Skeletal muscle satellite cell (primary cell): Measurements from ENCODE around the gene SH3BP1.

Experiments
- H3K27me3 ChIP-seq: 2 replicates; pipeline ENCODE4 v1.7.0; 2013; ENCODE audit warnings: low read length; ENCODE audit not compliant: control insufficient read depth, insufficient read depth
- H3K36me3 ChIP-seq: 2 replicates; pipeline ENCODE4 v1.7.0; 2013; ENCODE audit warnings: mild to moderate bottlenecking, control low read depth, low read length; ENCODE audit not compliant: insufficient read depth
- H3K4me1 ChIP-seq: 2 replicates; pipeline ENCODE4 v1.7.0; 2013; ENCODE audit warnings: low read length; ENCODE audit not compliant: control insufficient read depth, insufficient read depth
- H3K4me2 ChIP-seq: 2 replicates; pipeline ENCODE4 v1.7.0; 2013; ENCODE audit warnings: mild to moderate bottlenecking, low read length
- H3K4me3 ChIP-seq: 2 replicates; pipeline ENCODE4 v1.7.0; 2013; ENCODE audit warnings: low read length
- H3K9ac ChIP-seq: 2 replicates; pipeline ENCODE4 v1.7.0; 2013; ENCODE audit warnings: mild to moderate bottlenecking, low read depth, low read length, moderate library complexity
- H3K9me3 ChIP-seq: replicated peaks from 2 replicates; pipeline ENCODE4 v1.7.0; 2013; ENCODE audit warnings: mild to moderate bottlenecking, control low read depth, low read length

SH3BP1 gene

GRCh38 chr22:37676736-37677492 is 37.4 kb downstream of the SH3BP1 start:
- Histone ChIP-seq H3K4me3 (peak overlapping the region; percentile 94), H3K4me2 (peak overlapping the region; percentile 89), H3K36me3 (peaks cover 22% of the 10 kb centered on the region), H3K4me1 (peaks cover 32% of the 10 kb centered on the region), H3K9me3 (no peaks in the 10 kb centered on the region), H3K27me3 (no peaks in the 10 kb centered on the region), H3K9ac (peak overlapping the region; percentile 91)

GRCh38 chr22:37677493-37677974 is 38.1 kb downstream of the SH3BP1 start:
- peaks cover 32% of the 10 kb centered on the region for H3K4me1 ChIP-seq
- H3K9ac ChIP-seq, result peak overlapping the region; percentile 64
- peaks cover 22% of the 10 kb centered on the region for H3K36me3 ChIP-seq
- H3K27me3 ChIP-seq, result no peaks in the 10 kb centered on the region
- H3K4me2 ChIP-seq, result peak overlapping the region; percentile 89
- peak overlapping the region; percentile 94 for H3K4me3 ChIP-seq
- H3K9me3 ChIP-seq, result no peaks in the 10 kb centered on the region

DNA sequence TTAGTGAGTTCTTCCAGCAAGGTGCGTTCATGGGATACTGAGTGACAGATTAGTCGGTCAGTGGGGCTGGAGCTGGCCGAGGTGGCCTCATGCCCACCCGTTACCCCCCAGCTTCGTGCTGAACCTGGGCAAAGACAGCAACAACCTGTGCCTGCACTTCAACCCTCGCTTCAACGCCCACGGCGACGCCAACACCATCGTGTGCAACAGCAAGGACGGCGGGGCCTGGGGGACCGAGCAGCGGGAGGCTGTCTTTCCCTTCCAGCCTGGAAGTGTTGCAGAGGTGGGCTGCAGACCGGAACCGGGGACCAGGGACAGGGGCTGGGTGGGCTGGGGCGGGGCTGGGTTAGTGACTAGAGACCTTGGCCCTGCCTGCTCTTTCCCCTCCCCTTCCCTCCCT is 38.9 kb downstream of the SH3BP1 start:
- H3K9ac ChIP-seq, result peak overlapping the region; percentile 46

DNA sequence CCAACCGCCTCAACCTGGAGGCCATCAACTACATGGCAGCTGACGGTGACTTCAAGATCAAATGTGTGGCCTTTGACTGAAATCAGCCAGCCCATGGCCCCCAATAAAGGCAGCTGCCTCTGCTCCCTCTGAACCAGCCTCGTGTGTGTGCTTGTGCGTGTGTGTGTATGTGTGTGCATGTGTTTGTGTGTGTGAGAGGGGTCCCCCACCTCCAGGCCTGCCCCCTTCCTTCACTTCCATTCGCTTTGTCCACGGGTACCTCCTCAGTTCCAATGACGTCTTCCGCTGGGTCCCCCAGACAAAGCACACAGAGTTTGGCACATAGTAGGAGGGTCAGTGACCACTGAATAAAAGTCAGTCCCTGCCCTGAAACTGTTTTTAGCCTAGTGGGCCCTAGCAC is 40.2 kb downstream of the SH3BP1 start:
- Histone ChIP-seq H3K4me1 (peaks cover 26% of the 10 kb centered on the region), H3K36me3 (peaks cover 22% of the 10 kb centered on the region), H3K4me3 (no peak overlapping the region), H3K27me3 (no peaks in the 10 kb centered on the region), H3K9me3 (no peaks in the 10 kb centered on the region), H3K4me2 (peak overlapping the region; percentile 36), H3K9ac (no peak overlapping the region)

More for the DNA sequence above, 38.9 kb downstream of the SH3BP1 start:
- Histone ChIP-seq H3K9me3 (no peaks in the 10 kb centered on the region), H3K27me3 (no peaks in the 10 kb centered on the region), H3K4me2 (peak overlapping the region; percentile 89), H3K4me3 (peak overlapping the region; percentile 94), H3K36me3 (peaks cover 22% of the 10 kb centered on the region), H3K4me1 (peaks cover 32% of the 10 kb centered on the region)

- Histone ChIP-seq H3K9me3 (no peaks in the 10 kb centered on the region), H3K27me3 (no peaks in the 10 kb centered on the region), H3K4me1 (peaks cover 21% of the 10 kb centered on the region), H3K9ac (no peak overlapping the region), H3K4me2 (no peak overlapping the region), H3K4me3 (no peak overlapping the region), H3K36me3 (peaks cover 22% of the 10 kb centered on the region)
Observed at GRCh38 chr22:37680191-37680851, 40.9 kb downstream of the SH3BP1 start.

- Histone ChIP-seq H3K4me3 (no peak overlapping the region), H3K9me3 (no peaks in the 10 kb centered on the region), H3K36me3 (peaks cover 22% of the 10 kb centered on the region), H3K27me3 (no peaks in the 10 kb centered on the region), H3K4me1 (peaks cover 21% of the 10 kb centered on the region), H3K4me2 (no peak overlapping the region), H3K9ac (no peak overlapping the region)
Observed at GRCh38 chr22:37681001-37681424, 41.5 kb downstream of the SH3BP1 start.

DNA sequence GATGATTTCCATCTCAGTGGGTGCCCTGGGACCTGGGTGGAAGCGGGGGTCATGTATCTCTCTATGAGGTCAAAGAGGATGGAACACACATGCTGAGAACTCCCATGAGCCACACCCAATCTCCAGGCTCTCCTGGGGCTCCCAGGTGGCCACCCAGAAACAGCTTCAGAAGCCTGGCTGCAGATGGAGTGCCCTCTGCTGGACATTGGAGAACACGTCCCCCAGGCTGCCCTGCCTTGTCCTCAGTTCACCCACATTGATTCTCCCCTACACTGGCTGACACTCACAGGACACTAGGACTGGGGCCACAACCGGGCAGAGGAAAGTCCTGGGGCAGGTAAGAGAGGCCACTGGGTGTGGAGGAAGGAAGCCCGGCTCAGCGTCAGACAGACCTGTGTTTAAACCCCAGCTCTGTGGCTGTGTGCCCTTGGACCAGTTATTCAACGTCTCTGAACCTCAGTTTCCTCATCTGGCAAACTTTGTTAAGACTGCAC is 42.1 kb downstream of the SH3BP1 start:
- Histone ChIP-seq H3K36me3 (peaks cover 22% of the 10 kb centered on the region), H3K27me3 (no peaks in the 10 kb centered on the region), H3K9ac (no peak overlapping the region), H3K9me3 (no peaks in the 10 kb centered on the region), H3K4me3 (no peak overlapping the region), H3K4me1 (peaks cover 21% of the 10 kb centered on the region), H3K4me2 (no peak overlapping the region)

DNA sequence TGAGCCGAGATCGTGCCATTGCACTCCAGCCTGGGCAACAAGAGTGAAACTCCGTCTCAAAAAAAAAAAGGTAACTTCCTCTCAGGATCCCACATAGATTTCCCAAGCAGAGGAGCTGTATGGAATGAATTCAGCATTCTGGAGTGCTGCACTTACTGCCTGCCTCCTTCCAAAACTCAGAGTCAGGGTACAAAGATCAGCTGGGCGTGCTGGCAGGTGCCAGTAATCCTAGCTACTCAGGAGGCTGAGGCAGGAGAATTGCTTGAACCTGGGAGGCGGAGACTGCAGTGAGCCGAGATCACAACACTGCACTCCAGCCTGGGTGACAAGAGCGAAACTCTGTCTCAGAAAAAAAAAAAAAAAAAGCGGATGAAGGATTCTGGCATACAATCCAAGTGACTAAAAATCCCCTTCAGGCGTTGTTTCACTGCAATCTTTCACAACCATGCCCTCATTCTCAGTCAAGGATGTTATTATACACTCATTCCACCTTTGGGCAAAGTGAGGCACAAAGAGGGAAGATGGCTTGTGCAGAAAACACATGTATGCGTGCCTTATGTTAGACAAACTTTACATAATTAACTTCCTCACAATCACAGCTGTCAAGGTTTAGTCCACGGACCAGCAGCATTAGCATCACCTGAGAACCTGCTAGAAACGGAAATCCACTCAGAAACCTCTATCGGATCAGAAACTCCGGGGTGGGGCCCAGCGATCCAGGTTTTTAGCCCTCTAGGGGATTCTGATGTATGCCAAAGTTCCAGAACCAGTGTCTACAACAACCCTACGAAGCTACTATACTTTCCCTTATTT is 45.5 kb downstream of the SH3BP1 start:
- Histone ChIP-seq H3K9me3 (no peaks in the 10 kb centered on the region), H3K9ac (no peak overlapping the region), H3K27me3 (no peaks in the 10 kb centered on the region), H3K4me1 (peaks cover 13% of the 10 kb centered on the region), H3K36me3 (peaks cover 14% of the 10 kb centered on the region), H3K4me3 (no peak overlapping the region), H3K4me2 (no peak overlapping the region)

DNA sequence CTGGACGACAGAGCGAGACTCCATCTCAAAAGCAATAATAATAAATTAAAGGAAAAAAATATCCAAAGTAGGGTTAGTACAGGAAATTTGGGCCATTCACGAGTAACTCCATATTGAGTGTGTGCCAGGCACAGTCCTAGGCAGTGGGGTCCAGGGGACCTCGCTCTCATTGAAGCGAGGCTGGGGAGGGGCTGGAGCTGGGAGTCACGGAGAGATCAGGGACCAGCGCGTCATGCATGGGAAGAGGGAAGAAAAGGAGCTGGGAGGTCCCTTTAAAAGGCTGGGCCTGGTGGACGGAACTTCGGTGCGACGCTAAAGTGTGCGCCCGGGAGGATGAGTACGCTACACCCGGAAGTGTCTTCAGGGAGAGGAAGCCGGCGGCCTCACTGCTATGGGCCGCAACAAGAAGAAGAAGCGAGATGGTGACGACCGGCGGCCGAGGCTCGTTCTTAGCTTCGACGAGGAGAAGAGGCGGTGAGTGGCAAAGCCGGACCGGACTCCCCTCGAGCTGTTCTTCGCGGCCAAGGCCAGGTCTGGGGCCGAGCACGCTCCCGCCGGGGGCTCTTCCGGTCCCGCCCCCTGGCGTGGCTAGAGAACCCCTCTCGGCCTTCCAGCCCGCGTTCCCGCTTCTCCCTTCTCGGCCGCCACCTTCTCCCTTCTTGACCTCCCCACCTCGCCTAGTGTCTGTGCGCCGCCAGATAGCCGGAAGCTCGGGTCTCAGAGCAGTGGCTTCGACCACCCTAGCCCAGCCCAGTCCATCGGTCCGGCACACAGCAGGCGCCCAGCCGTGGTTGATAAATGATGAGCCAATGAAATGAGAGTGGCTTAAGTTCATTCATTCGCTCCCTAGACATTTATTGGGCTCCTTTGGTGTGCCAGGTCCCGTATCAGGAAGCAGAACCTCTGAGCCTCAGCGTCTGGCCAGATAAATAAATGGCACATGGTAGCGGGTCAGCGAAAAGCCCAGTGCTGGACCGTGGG is 46.8 kb downstream of the SH3BP1 start, which contains the start of gene NOL12:
Gene NOL12 (plus strand): TSS at position 342 of the 981 bp plus-strand sequence. CDS start 50 bp downstream, at position 392.
- Histone ChIP-seq H3K4me3 (peak within 1 kb of the TSS; percentile 93), H3K27me3 (no peaks in the 10 kb centered on the region), H3K36me3 (peaks cover 23% of the 10 kb centered on the region), H3K9me3 (no peaks in the 10 kb centered on the region), H3K9ac (peak within 1 kb of the TSS; percentile 92), H3K4me1 (peaks cover 8% of the 10 kb centered on the region), H3K4me2 (peak within 1 kb of the TSS; percentile 99)

DNA sequence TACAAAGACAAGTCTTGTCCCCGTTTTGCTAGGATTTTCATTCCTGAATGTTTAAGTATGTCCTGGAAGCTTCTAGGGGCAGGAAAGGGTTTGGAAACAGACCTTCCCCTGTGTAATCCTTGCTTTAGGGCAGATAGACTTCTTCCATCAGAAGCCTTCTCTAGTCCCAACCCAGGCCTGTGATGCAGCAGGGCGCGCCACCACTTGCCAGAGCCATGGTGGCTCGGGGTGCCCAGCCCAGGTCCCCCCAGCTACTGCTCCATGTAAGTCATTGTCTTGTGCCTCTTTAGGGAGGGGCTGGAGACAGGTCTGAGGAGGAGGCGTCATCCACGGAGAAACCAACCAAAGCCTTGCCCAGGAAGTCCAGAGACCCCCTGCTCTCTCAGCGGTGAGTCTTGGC is 50.9 kb downstream of the SH3BP1 start:
- peaks cover 43% of the 10 kb centered on the region for H3K36me3 ChIP-seq
- H3K4me1 ChIP-seq, result peaks cover 7% of the 10 kb centered on the region
- H3K4me2 ChIP-seq, result no peak overlapping the region
- H3K9ac ChIP-seq, result no peak overlapping the region
- H3K4me3 ChIP-seq, result no peak overlapping the region
- H3K27me3 ChIP-seq, result no peaks in the 10 kb centered on the region
- no peaks in the 10 kb centered on the region for H3K9me3 ChIP-seq
